NCI-H524 (cell line): ENCODE data around the gene ERF.
"Not testable (repeated sequence)": the region's sequence is repeated elsewhere in the genome, so short reads cannot be mapped to it uniquely, and the experiment has no call there.

Source experiments
- DNase-seq, 2 experiments: peaks; one replicate each; lab custom pipeline; 2025; lab: John Stamatoyannopoulos, UW

ERF gene

GRCh38 chr19:42275103-42275502, 20.2 kb upstream of the ERF start:
- DNase-seq, result peak in 1 of 2 experiments; percentile 28

GRCh38 chr19:42274065-42274682, 19.2 kb upstream of the ERF start:
- no peak for DNase-seq

GRCh38 chr19:42273407-42274064, 18.6 kb upstream of the ERF start:
- DNase-seq, result no peak

- DNase-seq, result no peak
Observed at GRCh38 chr19:42272989-42273406, 18.1 kb upstream of the ERF start.

GRCh38 chr19:42272535-42272897, 17.6 kb upstream of the ERF start:
- DNase-seq, result no peak

GRCh38 chr19:42271861-42272534, 17.1 kb upstream of the ERF start:
- DNase-seq, result no peak

GRCh38 chr19:42271045-42271419, 16.1 kb upstream of the ERF start:
- no peak for DNase-seq

GRCh38 chr19:42270346-42271044, 15.6 kb upstream of the ERF start:
- no peak for DNase-seq

- DNase-seq, result no peak
Observed at GRCh38 chr19:42269478-42270345, 14.8 kb upstream of the ERF start.

GRCh38 chr19:42268704-42269477, 14.0 kb upstream of the ERF start, which contains the start of gene CIC:
TSS of gene CIC (plus strand) at chr19:42269252. CDS start at chr19:42271784, 2,532 bp downstream.
- DNase-seq, result peak; percentile 99 to 100

- DNase-seq, result peak; percentile 99
Observed at GRCh38 chr19:42268142-42268703, 13.3 kb upstream of the ERF start.

GRCh38 chr19:42267644-42268141, 12.8 kb upstream of the ERF start:
- DNase-seq, result no peak

GRCh38 chr19:42266928-42267603, 12.1 kb upstream of the ERF start:
- not testable (repeated sequence) for DNase-seq

GRCh38 chr19:42266105-42266504, 11.2 kb upstream of the ERF start:
- DNase-seq, result not testable (repeated sequence)

GRCh38 chr19:42261763-42262162, 6.8 kb upstream of the ERF start:
- DNase-seq, result no peak

GRCh38 chr19:42257842-42258241, 2.9 kb upstream of the ERF start:
- DNase-seq, result not testable (repeated sequence)

- peak; percentile 44 to 61 for DNase-seq
Observed at GRCh38 chr19:42255766-42256745, 1.1 kb upstream of the ERF start.

- DNase-seq, result peak; percentile 56 to 60
Observed at GRCh38 chr19:42254089-42254849, 659 bp downstream of the ERF start.
